Colon (tissue), 2 donors: ENCODE measurements around the gene GLCE.
"Not testable (repeated sequence)": the region's sequence is repeated elsewhere in the genome, so short reads cannot be mapped to it uniquely, and the experiment has no call there.

ENCODE experiments used
- FAIRE-seq: peaks from 2 replicates; lab custom pipeline; 2012; peaks lifted over from hg19 to GRCh38; lab: Jason Lieb, UNC
- donor health status: control.
- donor health status: control.

Gene GLCE

DNA sequence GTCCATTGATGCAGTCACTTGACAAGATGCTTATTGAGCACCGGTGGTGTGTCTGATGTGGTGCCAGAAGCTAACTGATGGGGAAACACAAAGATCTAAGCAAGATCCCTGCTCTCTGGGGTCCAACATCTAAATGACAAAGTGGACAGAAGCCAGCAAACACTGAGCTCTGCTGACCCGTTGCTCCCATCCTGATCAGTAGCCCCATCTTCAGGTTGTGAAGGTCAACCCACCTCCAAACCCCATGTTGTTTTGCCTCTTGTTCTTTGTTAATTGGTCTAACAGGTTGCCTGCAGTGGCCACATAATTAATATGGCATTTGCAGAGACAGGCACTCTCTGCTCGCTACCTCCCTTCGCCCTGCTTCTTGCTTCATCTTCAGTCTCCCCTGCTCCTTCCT lies 21.5 kb upstream of the GLCE start:
- no peak for FAIRE-seq

DNA sequence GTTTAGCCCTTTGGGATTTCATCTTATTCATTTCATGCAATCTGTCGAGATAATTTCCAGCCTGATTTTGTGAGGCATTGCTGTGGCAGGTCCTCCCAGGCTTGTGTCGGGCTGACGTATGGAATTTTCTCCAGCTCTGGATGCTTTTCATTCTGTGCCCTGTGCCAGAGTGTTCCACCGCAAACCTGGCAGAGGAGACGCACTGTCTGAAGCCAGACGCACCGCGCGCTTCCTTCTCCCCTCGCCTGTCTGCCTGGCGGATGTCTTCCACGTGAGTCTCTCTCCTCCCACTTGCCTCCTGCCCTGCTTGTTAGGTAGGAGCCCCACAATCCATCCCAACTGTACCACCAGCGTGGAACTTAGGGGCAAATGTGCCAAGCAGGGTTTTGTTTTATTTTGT lies 20.1 kb upstream of the GLCE start:
- no peak for FAIRE-seq

DNA sequence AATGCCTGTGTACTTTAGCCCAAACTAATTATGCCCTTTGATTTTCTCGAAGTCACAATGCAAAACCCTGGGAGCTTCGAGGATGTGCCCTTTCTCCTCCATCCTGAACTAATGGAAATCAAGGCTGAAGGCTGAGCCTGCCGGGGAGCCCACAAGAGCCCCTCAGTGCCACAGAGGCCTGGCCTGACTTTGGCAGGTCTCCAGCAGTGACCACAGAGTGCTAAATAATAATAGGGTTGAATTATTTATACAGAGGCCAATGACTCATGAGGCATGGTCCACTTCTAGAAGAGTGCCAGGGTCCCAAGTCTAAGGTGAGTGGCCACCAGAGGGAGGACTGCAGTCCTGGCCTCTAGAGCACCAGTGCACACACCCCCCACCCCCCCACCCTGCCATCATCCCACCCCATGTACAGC lies 19.1 kb upstream of the GLCE start:
- no peak for FAIRE-seq

DNA sequence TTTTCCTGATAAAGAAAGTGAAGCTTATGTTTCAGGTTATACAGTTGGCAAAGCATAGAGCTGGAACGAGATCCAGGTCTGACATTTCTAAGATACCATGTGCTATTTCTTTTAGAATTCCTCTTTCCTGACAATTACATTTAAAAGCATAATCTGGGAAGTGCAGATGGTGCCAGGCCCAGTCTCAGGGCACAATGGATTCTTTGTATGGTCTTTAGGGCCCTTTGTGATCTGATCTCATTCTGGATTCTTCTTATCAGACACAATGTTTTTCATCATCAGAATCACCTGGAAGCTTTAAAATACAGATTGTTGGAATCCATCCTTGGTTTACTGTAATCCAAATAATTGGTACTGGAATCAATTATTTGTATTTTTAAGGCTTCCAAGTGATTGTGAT lies 18.6 kb upstream of the GLCE start:
- FAIRE-seq = no peak

DNA sequence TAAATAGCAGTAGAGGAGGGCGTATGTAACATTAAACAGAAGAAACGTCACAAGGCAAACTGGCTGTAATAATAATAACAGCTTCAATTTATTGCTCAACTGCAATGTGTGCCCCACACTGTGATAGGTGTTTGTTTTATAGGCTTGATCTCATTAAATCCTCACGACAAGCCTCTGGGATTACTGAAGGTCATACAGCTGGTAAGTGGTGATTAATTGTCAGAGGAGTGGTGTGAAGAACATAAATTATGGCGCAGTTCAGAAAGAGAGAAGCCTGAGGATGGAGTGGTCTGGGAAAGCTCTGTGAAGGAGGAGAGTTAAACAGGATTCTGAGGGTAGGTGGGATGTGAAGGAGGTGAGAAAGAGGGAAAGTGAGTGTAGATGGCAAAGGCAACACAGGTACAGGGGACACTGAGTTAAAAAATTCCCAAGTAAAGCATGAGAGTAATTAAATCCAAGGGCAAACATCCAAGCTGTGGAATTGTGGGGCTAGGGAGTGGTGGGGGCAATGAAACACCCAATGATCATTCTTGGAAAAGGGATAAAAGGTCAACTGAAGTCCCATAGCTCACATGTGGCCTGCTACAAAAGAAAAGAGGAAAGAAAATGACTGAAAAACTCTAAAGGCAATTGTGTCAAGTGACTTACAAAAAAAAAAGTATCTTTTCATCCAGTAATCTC lies 16.5 kb upstream of the GLCE start:
- no peak for FAIRE-seq

DNA sequence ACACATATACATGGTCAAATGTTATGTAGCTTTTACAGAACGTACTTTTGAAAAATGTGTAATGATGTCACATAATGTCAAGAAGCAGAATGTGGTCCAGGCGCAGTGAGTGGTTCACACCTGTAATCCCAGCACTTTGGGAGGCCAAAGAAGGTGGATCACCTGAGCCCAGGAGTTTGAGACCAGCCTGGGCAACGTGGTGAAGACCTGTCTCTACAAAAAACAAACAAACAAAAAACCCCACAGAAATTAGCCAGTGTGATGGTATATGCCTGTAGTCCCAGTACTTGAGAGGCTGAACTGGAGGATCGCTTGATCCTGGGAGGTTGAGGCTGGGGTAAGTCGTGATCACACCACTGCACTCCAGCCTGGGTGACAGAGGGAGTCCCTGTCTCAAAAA lies 15.9 kb upstream of the GLCE start:
- no peak for FAIRE-seq

DNA sequence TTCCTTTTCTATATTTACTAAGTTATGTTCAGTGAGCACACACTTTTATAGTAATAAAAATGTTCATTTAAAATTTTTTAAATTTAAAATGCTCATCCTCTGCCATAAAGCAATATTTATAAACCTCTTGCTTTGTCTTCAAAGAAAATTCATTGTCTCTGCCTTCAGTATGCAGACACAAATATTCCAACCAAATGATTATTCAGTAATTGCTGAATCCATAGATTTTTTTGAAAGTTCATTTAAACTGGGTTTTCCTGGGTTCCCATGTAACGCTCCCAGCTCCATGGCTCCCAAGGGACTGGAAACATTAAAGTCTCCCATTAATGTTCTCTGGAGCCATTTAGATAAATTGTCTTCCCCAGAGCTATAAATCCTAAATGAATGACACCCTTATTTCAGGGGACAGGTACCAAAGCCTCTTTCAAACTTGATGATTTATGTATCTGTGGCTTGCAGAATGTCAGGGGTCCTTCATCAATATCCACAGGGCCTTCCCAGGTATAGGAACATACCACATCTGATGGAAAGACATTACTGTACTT lies 15.2 kb upstream of the GLCE start:
- no peak for FAIRE-seq

DNA sequence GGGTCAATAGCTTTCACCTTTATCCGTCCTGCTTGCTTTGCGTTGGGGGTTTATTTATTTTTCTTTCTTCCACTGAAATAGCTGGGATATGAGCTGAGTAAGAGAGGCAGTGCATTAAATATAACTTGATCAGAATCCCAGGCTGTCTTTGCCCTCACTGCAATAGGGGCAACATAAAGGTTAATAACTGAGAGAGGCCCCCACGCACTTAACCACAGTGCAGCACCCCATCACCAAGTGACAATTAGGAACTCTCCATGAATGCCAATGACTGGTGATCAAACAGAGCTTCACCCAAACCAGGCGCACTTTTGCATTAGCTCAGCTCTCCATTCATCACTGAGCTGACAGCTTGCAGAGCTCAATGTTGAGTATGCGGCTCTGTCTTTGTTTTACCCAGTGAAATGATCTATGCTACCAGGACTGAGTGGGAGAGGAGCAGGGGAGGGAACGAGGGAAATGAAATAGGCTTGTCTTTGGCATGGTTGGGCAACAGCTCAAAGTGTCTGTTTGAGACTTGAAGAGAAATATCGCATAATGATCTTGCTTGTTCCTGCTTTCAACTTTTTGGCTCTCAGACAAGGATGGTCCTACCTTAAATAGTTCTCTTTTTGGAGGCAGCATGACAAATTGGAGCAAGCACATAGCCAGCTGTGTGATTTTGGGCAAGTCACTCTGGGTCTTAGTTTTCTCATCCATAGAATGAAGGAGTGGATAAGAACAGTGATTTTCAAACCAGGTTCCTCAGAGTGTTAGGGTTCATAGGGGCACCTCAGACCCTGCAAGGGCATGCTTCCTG lies 14.5 kb upstream of the GLCE start:
- FAIRE-seq = no peak

DNA sequence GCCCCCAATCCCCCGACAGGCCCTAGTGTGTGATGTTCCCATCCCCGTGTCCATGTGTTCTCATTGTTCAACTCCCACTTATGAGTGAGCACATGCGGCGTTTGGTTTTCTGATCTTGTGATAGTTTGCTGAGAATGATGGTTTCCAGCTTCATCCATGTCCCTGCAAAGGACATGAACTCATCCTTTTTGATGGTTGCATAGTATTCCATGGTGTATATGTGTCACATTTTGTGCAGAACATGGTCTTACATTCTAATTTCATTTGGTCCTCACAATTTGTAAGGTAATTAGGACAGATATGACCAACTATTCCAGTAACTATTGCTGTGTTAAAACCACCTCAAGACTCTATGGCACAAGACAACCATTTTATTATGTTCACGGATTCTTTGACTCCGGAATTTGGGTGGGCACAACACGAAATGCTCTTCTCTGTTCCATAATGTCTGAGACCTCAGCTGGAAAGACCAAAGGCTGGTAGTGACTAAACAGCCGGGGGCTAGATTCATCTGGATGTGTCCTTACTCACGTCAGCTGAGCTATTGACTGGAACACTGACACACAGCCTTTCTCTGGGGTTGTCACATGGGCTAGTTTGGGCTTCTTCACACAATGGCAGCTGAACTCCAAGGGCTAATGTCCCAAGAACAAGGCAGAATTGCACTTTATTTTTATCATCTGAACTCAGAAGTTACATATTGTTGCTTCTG lies 13.6 kb upstream of the GLCE start:
- no peak for FAIRE-seq

DNA sequence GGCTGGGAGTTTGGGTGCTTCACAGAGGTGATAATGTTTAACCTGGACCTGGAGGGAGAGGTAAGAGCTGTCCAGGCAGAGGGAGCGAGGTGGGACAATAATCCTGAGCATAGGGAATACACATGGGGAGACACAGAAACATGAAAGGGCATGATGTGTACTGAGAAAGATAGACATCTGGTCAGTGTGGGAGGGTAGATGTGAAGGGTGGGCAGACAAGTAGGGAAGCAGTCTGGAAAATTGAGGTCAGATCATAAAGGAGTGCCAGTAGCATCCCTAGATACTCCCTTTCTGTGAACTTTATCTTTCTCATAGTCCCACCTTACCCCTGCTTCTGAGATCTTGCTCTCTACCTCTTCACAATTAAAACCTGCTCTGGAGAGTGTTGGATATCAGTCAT lies 12.0 kb upstream of the GLCE start:
- FAIRE-seq = no peak

DNA sequence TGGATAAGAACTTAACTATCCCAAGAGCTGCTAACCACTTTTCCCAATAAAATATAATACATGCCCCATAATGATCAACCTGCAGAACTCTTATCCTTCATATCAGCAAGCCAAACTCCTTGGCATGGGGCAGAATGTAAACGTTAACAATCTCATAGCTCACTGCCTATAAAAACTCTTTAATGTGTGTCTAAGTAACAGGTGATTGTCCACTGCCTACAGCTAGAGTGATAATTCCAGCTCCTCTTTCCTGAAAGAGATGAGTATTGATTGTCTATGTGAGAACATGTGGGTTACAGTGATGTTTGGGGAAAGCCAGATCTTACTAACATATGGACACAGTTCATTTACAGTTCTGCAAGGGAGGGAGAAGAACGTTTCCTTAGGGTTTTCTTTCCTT lies 11.3 kb upstream of the GLCE start:
- no peak for FAIRE-seq

DNA sequence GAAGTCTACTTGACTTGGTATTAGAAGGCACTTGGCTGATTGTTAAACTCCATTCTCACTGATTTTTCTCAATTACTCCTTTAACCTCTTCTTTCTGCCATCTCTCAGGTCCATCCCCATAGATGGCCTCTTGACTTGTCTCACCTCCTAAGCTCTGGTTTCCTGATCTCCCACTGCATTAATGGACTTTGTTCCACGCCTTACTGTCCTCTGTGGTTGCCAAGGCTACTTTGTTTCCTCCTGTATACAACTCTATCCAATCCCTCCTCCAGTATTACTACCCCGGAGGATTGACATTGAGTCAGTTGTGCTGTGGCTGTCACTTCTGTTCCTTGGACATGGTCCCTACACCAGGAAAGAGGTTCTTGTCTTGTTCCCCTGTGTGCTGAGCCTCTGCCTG lies 10.6 kb upstream of the GLCE start:
- no peak for FAIRE-seq

DNA sequence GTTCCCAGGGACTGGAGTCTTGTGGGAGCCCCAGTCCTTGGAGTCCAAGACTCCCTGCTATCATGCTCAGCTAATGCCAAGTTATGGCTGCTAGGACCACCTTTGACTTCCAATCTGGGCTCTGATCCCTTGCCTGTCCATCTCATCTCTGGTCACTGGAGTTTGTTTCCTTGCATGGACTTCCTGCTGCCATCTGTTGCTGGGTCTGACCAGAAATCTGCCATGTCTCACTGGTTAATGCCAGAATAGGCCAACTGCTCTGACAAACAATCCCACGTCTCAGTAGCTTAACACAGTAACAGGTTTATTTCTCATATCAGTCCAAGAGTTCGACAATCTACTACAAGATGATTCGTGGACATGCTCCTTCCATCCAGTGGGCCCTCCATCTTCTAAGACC lies 10.1 kb upstream of the GLCE start:
- no peak for FAIRE-seq

DNA sequence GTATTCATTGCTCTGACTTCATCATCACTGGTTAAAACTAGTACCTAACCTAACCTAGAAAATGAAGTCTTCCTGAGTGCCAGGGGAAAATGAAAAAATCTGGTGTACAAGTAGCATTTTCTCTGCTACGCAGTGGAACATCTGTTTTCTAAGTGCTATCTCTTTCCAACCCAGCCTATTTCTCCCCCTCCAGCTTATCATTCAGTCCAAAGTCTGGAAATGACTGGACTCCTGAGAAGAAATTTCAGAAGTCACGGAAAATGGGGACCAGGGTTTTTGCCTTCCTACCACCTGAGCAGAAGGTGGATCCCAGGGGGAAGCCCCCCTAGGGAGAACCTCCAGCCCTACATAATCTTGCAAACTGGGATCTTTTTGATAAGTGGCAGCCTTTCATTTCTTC lies 9.6 kb upstream of the GLCE start:
- FAIRE-seq = no peak

DNA sequence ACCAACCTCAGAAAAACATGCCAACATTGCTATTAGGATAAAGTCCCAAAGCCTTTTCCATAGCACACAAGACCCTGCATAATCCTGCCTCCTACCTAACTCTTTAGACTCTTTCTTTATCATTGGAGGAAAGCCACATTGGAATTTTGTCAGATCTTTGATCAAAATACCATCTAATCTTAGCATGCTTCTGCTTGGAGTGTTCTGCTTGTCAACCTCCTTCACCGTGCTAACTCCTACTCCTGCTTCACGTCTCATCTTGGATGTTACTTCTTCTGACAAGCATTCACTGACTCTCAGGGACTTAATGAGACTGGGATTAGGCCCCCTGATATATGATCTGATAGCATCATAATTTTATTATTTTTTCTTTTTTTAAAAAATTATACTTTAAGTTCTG lies 7.4 kb upstream of the GLCE start:
- FAIRE-seq = no peak

DNA sequence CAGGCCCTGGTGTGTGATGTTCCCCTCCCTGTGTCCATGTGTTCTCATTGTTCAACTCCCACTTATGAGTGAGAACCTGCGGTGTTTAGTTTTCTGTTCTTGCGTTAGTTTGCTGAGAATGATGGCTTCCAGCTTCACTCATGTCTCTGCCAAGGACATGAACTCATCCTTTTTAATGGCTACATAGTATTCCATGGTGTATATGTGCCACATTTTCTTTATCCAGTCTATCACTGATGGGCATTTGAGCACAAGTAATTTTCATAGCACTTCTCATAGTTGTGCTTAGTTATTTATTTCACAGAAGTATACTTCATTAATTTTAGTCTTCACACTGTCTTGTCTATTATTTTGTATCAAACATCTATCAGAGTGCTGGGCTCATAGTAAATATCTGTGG lies 6.8 kb upstream of the GLCE start:
- not testable (repeated sequence) for FAIRE-seq

DNA sequence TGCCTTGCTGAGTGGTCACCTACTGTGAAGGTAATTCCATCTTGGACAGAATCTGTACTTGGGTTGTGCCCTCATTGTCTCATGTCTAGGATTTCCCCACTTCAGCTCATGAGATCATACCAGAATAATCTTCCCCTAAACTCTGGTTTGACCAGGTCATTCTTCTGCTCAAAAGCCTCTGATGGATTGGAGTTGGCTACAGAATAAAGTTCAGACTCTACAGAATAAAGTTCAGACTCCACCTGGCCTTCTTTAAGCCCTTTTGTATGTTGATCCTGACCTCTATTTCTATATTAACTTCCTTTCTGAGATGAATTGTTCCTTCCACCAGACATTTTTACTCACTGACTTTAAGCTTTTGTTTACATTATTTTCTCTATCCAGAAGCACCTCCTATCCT lies 6.4 kb upstream of the GLCE start:
- FAIRE-seq = no peak

DNA sequence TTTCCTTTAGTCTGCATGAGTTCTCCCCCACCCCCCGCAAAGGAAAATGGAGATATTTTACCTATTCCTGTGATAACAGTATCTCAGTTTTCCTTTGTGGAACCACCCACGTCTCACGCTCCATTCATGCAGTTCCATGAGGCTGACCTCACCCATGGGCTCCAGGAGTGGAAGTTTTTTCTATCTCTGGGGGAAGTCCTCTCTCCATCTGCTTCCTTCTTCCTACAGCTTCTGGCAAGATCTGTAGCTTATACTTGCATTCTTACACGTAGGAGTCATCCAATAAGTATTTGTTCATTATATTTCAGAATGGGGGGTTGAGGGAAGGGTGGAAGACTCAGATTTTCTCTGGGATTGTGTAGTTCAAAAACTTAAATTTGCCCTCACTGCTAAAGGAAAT lies 5.8 kb upstream of the GLCE start:
- no peak for FAIRE-seq

DNA sequence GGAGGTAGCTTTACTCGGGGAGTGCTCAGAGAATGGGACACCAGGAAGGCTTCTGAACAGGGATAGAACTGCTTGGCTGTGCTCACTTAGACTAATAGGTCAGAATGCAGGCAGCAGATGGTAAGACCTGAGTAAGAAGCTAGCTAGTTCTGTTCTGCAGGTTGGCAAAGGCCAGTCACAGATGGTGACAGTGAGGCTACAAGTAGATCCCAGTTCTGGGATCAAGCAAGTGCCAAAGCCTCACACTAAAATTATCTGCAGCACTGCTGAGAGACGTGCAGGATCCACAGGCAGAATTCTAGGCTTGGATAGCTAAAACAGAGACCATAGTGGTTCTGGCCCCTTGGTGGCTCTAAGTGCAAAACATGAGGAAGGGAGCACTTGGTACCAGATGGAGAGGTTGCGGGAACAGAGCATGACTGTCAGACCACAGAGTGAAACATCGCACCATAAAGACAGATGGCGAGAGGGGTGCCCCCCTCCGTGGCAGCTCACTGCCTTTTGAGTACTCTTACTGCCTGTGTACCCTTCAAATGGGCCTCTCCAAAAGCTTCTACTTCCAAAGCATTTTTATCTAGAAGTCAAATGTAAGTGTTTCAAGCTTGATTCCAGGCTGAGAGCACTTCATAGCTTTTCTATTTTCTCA lies 3.6 kb upstream of the GLCE start:
- FAIRE-seq = no peak

DNA sequence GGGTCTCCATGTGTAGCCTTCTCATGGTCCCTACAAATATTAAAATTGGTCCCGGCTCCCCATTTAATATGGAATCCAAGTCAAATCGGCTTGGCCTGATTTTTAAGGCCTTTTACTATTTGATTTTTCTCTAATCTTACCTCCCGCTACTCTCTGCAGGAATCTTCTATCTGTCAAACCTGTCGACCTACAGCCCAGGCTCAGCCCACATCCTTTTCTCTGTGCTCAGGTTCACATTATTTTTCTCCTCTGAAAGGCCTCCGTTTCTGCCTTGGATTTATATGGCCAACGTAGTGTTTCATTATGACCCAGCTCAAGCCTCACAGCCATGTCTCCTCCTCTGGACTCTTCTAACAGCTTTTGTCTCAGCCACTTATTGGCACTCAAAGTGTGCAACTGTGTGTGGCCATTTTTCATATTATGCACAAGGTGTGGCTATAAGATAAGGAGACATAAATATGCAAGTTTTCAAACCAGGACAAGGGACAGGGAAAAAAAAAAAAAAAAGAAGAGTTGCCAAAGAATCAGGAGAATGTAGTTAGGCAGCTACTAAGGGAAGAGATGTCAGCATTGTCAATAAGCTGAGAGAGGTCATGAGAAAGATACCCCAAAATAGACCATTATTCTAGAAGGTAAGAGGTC lies 2.1 kb upstream of the GLCE start:
- no peak for FAIRE-seq

DNA sequence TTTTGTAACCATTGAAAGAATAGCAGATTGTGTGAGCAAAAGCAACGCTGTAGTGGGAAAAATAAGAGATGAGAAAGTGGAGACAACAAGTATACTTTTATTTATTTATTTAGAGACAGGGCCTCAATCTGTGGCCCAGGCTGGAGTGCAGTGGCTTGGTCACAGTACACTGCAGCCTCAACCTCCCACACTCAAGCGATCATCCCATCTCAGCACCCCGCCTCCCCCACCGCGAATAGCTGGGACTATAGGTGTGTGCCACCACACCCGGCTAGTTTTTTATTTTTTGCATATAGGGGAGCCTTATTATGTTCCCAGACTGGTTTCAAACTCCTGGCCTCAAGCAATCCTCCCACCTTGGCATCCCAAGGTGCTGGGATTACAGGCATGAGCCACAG lies 1.6 kb upstream of the GLCE start:
- FAIRE-seq = no peak

DNA sequence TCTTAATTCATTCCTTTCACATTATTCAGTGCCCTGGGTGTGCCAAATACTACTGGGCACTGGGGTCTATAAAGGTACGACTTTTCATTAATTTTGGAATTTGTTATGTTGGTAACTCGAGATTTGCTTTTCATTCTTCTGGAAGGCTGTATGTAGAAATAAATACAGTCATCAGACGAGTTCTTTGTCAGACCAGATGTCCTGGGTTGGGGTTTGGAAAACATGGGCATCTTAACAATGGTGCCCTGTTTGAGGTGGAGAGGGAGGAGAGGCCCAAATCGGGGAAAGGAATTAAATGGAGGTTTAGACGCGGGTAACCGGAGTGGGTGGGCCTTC lies 662 bp upstream of the GLCE start:
- FAIRE-seq = no peak
